ENCODE data around the gene KCNK18.

- no peak for TF ChIP-seq CTCF (IDR thresholded peaks at IDR 0.05; ENCODE audit: low read length)
- TF ChIP-seq EZH2 (IDR thresholded peaks at IDR 0.05; ENCODE audit: borderline replicate concordance, low read length), result no peak
These were observed 44.5 kb downstream of the KCNK18 start for GRCh38 chr10:117241541-117242462.
